GM21360 (cell line): ENCODE data around the gene NCR1.
"Not testable (repeated sequence)": the region's sequence is repeated elsewhere in the genome, so short reads cannot be mapped to it uniquely, and the experiment has no call there.

ENCODE experiments used
- ATAC-seq: cut with Tn5 transposase; IDR thresholded peaks from one replicate; pipeline ENCODE4 v1.9.1; 2021; ENCODE audit warnings: mild to moderate bottlenecking, moderate library complexity; ENCODE audit not compliant: unreplicated experiment

The NCR1 gene

GRCh38 chr19:54905803-54906511 is at the start of gene NCR1:
Gene NCR1, plus strand, starts transcription at chr19:54906148. Its CDS starts 40 bp downstream, at chr19:54906188.
- no peak for ATAC-seq

- ATAC-seq = not testable (repeated sequence)
Measured at GRCh38 chr19:54858476-54858875, 47.5 kb upstream of the NCR1 start.

- ATAC-seq = not testable (repeated sequence)
Measured at GRCh38 chr19:54859421-54859820, 46.5 kb upstream of the NCR1 start.

GRCh38 chr19:54863459-54863858 is 42.5 kb upstream of the NCR1 start:
- not testable (repeated sequence) for ATAC-seq

- no peak for ATAC-seq
Measured at GRCh38 chr19:54871696-54872095, 34.3 kb upstream of the NCR1 start.

- no peak for ATAC-seq
Measured at GRCh38 chr19:54873990-54874389, 32.0 kb upstream of the NCR1 start, which contains the start of gene FCAR. Gene FCAR, plus strand, starts transcription at chr19:54874235. Its CDS starts 55 bp downstream, at chr19:54874290.

GRCh38 chr19:54875506-54875905 is 30.4 kb upstream of the NCR1 start:
- no peak for ATAC-seq

GRCh38 chr19:54877471-54877870 is 28.5 kb upstream of the NCR1 start:
- ATAC-seq = no peak

GRCh38 chr19:54881884-54882283 is 24.1 kb upstream of the NCR1 start:
- no peak for ATAC-seq

GRCh38 chr19:54882758-54883157 is 23.2 kb upstream of the NCR1 start:
- ATAC-seq = no peak

GRCh38 chr19:54883228-54883627 is 22.7 kb upstream of the NCR1 start:
- no peak for ATAC-seq

- ATAC-seq = no peak
Measured at GRCh38 chr19:54888239-54888638, 17.7 kb upstream of the NCR1 start.

- ATAC-seq = no peak
Measured at GRCh38 chr19:54889566-54889965, 16.4 kb upstream of the NCR1 start.

- ATAC-seq = no peak
Measured at GRCh38 chr19:54893406-54893805, 12.5 kb upstream of the NCR1 start.

GRCh38 chr19:54894106-54894505 is 11.8 kb upstream of the NCR1 start:
- ATAC-seq = not testable (repeated sequence)

- ATAC-seq = no peak
Measured at GRCh38 chr19:54896036-54896435, 9.9 kb upstream of the NCR1 start.

- ATAC-seq = not testable (repeated sequence)
Measured at GRCh38 chr19:54898685-54899084, 7.3 kb upstream of the NCR1 start.

- ATAC-seq = not testable (repeated sequence)
Measured at GRCh38 chr19:54899646-54900045, 6.3 kb upstream of the NCR1 start.

GRCh38 chr19:54901153-54901552 is 4.8 kb upstream of the NCR1 start:
- ATAC-seq = not testable (repeated sequence)

- ATAC-seq = no peak
Measured at GRCh38 chr19:54902061-54902460, 3.9 kb upstream of the NCR1 start.

GRCh38 chr19:54903303-54903702 is 2.6 kb upstream of the NCR1 start:
- no peak for ATAC-seq

- not testable (repeated sequence) for ATAC-seq
Measured at GRCh38 chr19:54904261-54904660, 1.7 kb upstream of the NCR1 start.

- no peak for ATAC-seq
Measured at GRCh38 chr19:54905421-54905802, 536 bp upstream of the NCR1 start.
